ENCODE data around the gene AKAP8. TPM values are rescaled to one million over a fixed set of nuclear protein-coding genes. Genes with fewer than 3 reads are reported as not detected.

AKAP8 gene
- total RNA-seq, 1 experiment from 2014 or later: 53.5 TPM

DNA sequence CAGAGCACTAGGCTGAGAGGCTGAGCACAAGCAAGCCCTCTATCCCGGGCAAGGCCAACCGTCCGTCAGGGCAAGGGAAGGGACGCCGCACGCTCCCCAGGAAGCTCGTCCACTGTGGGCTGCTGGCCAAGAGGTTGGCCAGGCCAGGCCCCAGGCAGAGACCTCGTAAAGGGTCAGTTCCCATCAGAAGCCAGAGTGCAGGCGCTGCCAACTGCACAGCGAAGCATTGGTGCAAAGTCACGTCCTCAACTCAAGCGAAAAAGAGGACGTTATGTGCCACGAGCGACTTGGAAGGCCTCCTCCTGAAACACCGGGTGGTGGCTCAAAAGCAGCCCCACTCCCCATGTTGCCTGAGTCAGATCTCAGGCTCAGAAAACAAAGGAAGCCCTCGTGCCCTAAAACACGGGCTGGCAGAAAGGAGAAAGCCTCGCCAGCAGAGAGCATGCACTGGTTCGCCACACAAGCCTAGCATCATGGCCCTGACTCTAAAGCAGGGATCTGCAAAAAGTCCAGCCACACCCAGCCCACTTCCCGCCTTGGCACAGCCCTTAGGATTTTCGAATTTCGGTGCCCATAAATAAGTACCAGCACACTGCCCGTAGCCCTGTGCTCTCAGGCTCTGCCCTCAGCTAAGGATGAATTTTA, 4.7 kb downstream of the AKAP8 start:
- H3K4me1 ChIP-seq: peaks cover 13% of the 10 kb centered on the region
- no peak overlapping the region for H3K27ac Mint-ChIP-seq (ENCODE audit: unreplicated experiment)
- H3K27me3 ChIP-seq (replicated peaks; ENCODE audit: control insufficient read depth, insufficient read depth, low read length): no peaks in the 10 kb centered on the region
- intact Hi-C loops (cut with micrococcal nuclease; ENCODE audit: unreplicated experiment): loop anchor here (5.0 kb wide), 3 partner anchors 42 to 182 kb away; partner anchors contain the start of genes AKAP8L and BRD4
- POLR2A ChIA-PET: no interaction called here
- peaks cover 3% of the 10 kb centered on the region; the same call in 1 of the 2 replicates for H3K36me3 ChIP-seq (ENCODE audit: control insufficient read depth, insufficient read depth, low read length)
- no TSS peak for BruUV-seq (replicated peaks)
- CTCF ChIA-PET: no interaction called here
- TF ChIP-seq, protein P1, sequence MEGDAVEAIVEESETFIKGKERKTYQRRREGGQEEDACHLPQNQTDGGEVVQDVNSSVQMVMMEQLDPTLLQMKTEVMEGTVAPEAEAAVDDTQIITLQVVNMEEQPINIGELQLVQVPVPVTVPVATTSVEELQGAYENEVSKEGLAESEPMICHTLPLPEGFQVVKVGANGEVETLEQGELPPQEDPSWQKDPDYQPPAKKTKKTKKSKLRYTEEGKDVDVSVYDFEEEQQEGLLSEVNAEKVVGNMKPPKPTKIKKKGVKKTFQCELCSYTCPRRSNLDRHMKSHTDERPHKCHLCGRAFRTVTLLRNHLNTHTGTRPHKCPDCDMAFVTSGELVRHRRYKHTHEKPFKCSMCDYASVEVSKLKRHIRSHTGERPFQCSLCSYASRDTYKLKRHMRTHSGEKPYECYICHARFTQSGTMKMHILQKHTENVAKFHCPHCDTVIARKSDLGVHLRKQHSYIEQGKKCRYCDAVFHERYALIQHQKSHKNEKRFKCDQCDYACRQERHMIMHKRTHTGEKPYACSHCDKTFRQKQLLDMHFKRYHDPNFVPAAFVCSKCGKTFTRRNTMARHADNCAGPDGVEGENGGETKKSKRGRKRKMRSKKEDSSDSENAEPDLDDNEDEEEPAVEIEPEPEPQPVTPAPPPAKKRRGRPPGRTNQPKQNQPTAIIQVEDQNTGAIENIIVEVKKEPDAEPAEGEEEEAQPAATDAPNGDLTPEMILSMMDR (IDR thresholded peaks at IDR 0.05; ENCODE audit: insufficient read depth in 1 of 2, low read depth in 1 of 2, low read length in 1 of 2, severe bottlenecking in 1 of 2, unreplicated experiment in 1 of 2): no peak
- peaks cover 9% of the 10 kb centered on the region for H3K4me1 Mint-ChIP-seq (ENCODE audit: low read depth, unreplicated experiment)
- H3K36me3 Mint-ChIP-seq (ENCODE audit: insufficient read depth, unreplicated experiment): peaks cover 83% of the 10 kb centered on the region
- no peak for DNase-seq
- H3K9me3 ChIP-seq: no peaks in the 10 kb centered on the region
- H3K4me3 ChIP-seq (ENCODE audit: low read depth, low read length): no peak overlapping the region
- H3K27me3 Mint-ChIP-seq (ENCODE audit: insufficient read depth, unreplicated experiment): no peaks in the 10 kb centered on the region
- H3K4me3 Mint-ChIP-seq (ENCODE audit: unreplicated experiment): no peak overlapping the region
- H3K9me3 Mint-ChIP-seq (ENCODE audit: unreplicated experiment): no peaks in the 10 kb centered on the region

DNA sequence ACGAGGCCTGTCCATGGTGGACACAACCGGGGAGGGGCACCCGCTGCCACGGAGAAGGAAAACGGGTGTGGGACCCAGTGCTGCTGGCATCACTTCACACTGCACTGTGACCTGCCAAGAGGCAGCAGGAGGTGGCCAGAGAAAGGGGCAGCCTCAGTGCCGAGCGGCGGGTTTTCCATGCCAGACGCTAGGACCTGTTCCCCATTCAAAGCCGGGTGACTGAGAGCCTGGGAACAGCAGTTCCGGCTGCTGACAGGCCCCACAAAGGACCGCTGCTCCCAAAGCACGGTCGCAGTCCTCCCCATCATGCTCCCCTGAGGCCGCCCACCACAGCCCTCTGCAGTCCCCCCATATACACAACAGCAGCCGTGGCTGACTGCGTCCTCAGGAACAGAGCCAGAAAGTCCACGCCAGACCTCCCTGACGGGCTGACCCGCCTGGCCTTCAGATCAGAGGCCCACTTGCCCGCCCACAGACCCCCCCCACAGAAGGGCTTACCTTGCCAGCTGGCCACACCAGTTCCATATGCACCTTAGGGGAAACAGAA, 5.4 kb downstream of the AKAP8 start:
- Mint-ChIP-seq H3K27ac (ENCODE audit: unreplicated experiment) (no peak overlapping the region), H3K9me3 (ENCODE audit: unreplicated experiment) (no peaks in the 10 kb centered on the region), H3K4me1 (ENCODE audit: low read depth, unreplicated experiment) (peaks cover 9% of the 10 kb centered on the region), H3K36me3 (ENCODE audit: insufficient read depth, unreplicated experiment) (peaks cover 80% of the 10 kb centered on the region), H3K27me3 (ENCODE audit: insufficient read depth, unreplicated experiment) (no peaks in the 10 kb centered on the region), H3K4me3 (ENCODE audit: unreplicated experiment) (no peak overlapping the region)
- H3K9me3 ChIP-seq: no peaks in the 10 kb centered on the region
- ChIA-PET CTCF (no interaction called here), POLR2A (no interaction called here)
- BruUV-seq (replicated peaks): no TSS peak
- TF ChIP-seq, protein P1 (IDR thresholded peaks at IDR 0.05; ENCODE audit: insufficient read depth in 1 of 2, low read depth in 1 of 2, low read length in 1 of 2, severe bottlenecking in 1 of 2, unreplicated experiment in 1 of 2): no peak
- intact Hi-C loops (cut with micrococcal nuclease; ENCODE audit: unreplicated experiment): no loop called here
- no peak overlapping the region for H3K4me3 ChIP-seq (ENCODE audit: low read depth, low read length)
- no peak for DNase-seq
- no peaks in the 10 kb centered on the region for H3K27me3 ChIP-seq (replicated peaks; ENCODE audit: control insufficient read depth, insufficient read depth, low read length)
- H3K4me1 ChIP-seq: peaks cover 13% of the 10 kb centered on the region
- H3K36me3 ChIP-seq (ENCODE audit: control insufficient read depth, insufficient read depth, low read length): peaks cover 3% of the 10 kb centered on the region; the same call in 1 of the 2 replicates

DNA sequence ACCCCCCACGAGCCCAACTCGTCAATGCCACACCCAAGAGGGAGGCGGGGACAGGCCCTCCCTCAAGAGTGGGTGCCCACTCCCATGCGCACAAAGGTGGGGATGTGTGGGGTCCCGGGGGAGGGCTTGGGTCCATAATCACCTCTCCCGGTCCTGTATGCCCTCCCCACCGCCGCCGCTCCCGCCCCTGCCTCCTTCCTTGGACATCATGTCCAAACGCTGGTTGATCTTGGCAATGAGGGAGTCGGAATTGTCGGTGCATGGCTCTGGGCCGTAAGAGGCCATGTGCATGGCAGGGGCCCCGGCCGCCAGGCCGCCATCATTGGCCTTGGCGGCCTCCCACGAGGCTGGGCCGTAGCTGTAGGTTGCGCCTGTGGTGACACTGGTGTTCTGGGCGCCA, 5.9 kb downstream of the AKAP8 start:
- intact Hi-C loops (cut with micrococcal nuclease; ENCODE audit: unreplicated experiment): no loop called here

More for the DNA sequence above, 5.9 kb downstream of the AKAP8 start:
- no peak overlapping the region for H3K27ac Mint-ChIP-seq (ENCODE audit: unreplicated experiment)
- Histone ChIP-seq H3K27me3 (replicated peaks; ENCODE audit: control insufficient read depth, insufficient read depth, low read length) (no peaks in the 10 kb centered on the region), H3K9me3 (no peaks in the 10 kb centered on the region), H3K4me3 (ENCODE audit: low read depth, low read length) (no peak overlapping the region), H3K4me1 (peaks cover 13% of the 10 kb centered on the region), H3K36me3 (ENCODE audit: control insufficient read depth, insufficient read depth, low read length) (peaks cover 3% of the 10 kb centered on the region; the same call in 1 of the 2 replicates)
- peaks cover 9% of the 10 kb centered on the region for H3K4me1 Mint-ChIP-seq (ENCODE audit: low read depth, unreplicated experiment)
- H3K4me3 Mint-ChIP-seq (ENCODE audit: unreplicated experiment): no peak overlapping the region
- ChIA-PET POLR2A (no interaction called here), CTCF (no interaction called here)
- TF ChIP-seq, protein P1 (IDR thresholded peaks at IDR 0.05; ENCODE audit: insufficient read depth in 1 of 2, low read depth in 1 of 2, low read length in 1 of 2, severe bottlenecking in 1 of 2, unreplicated experiment in 1 of 2): no peak
- no peaks in the 10 kb centered on the region for H3K9me3 Mint-ChIP-seq (ENCODE audit: unreplicated experiment)
- H3K27me3 Mint-ChIP-seq (ENCODE audit: insufficient read depth, unreplicated experiment): no peaks in the 10 kb centered on the region
- no TSS peak for BruUV-seq (replicated peaks)
- no peak for DNase-seq
- H3K36me3 Mint-ChIP-seq (ENCODE audit: insufficient read depth, unreplicated experiment): peaks cover 80% of the 10 kb centered on the region

Data from Caco-2 (cell line).